CD4-positive, alpha-beta memory T cell (primary cell): Measurements from ENCODE around the gene MKRN2. TPM values are rescaled to one million over a fixed set of nuclear protein-coding genes. Genes with fewer than 3 reads are reported as not detected.

ENCODE experiments used
- CTCF ChIA-PET: fragments of 350-600 bp; sonication (Branson Sonifier 250); formaldehyde crosslinking; loops from one replicate; lab custom pipeline; 2021; ENCODE audit warnings: inconsistent platforms; ENCODE audit not compliant: partially characterized antibody; lab: Charles Lee
- POLR2A ChIA-PET: fragments of 350-600 bp; sonication (Branson Sonifier 250); formaldehyde crosslinking; loops from one replicate; lab custom pipeline; 2021; ENCODE audit not compliant: partially characterized antibody; lab: Charles Lee
- DNase-seq, 5 donors: peaks; one replicate each; pipeline versions ENCODE4 v3.0.0 to v3.0.0-alpha.2; 2020 to 2022; ENCODE audit warnings: mixed read lengths in 1 of 5
- H3K27ac ChIP-seq: one replicate; pipeline ENCODE4 v1.7.0; 2013; ENCODE audit warnings: low read depth, low read length
- H3K27me3 ChIP-seq: 2 replicates; pipeline ENCODE4 v1.7.0; 2013; ENCODE audit warnings: mild to moderate bottlenecking, low read length, moderate library complexity; ENCODE audit not compliant: insufficient read depth
- H3K36me3 ChIP-seq: 2 replicates; pipeline ENCODE4 v1.7.0; 2013; ENCODE audit warnings: mild to moderate bottlenecking, low read length, moderate library complexity; ENCODE audit not compliant: insufficient read depth
- H3K4me1 ChIP-seq: 2 replicates; pipeline ENCODE4 v1.7.0; 2013; ENCODE audit warnings: mild to moderate bottlenecking, low read length, moderate library complexity; ENCODE audit not compliant: insufficient read depth
- H3K4me3 ChIP-seq, 2 donors: one replicate each; pipeline ENCODE4 v1.7.0; 2013; ENCODE audit warnings: low read length in 2 of 2, mild to moderate bottlenecking in 1 of 2
- H3K9me3 ChIP-seq, 2 donors: one replicate each; pipeline ENCODE4 v1.7.0; 2013; ENCODE audit warnings: low read length in 2 of 2, control low read depth in 1 of 2; ENCODE audit not compliant: control insufficient read depth in 1 of 2
- H3K27ac Mint-ChIP-seq, 7 donors: one replicate each; pipeline ENCODE4 v1.8.0; 2020 to 2021; ENCODE audit warnings: mixed read lengths in 7 of 7, mild to moderate bottlenecking in 6 of 7, inconsistent platforms in 3 of 7, moderate library complexity in 3 of 7
- H3K27me3 Mint-ChIP-seq, 2 donors: one replicate each; pipeline ENCODE4 v1.8.0; 2020 to 2021; ENCODE audit warnings: mixed read lengths in 2 of 2
- H3K36me3 Mint-ChIP-seq, 2 donors: one replicate each; pipeline ENCODE4 v1.8.0; 2020 to 2021; ENCODE audit warnings: mixed read lengths in 2 of 2, inconsistent platforms in 1 of 2, mild to moderate bottlenecking in 1 of 2
- H3K4me1 Mint-ChIP-seq, 4 donors: one replicate each; pipeline ENCODE4 v1.8.0; 2020 to 2021; ENCODE audit warnings: mixed read lengths in 4 of 4, mild to moderate bottlenecking in 1 of 4
- H3K4me3 Mint-ChIP-seq, 8 donors: one replicate each; pipeline ENCODE4 v1.8.0; 2020 to 2021; ENCODE audit warnings: mixed read lengths in 8 of 8, mild to moderate bottlenecking in 7 of 8, moderate library complexity in 6 of 8, inconsistent platforms in 3 of 8
- H3K9me3 Mint-ChIP-seq, 8 donors: one replicate each; pipeline ENCODE4 v1.8.0; 2020 to 2021; ENCODE audit warnings: mixed read lengths in 8 of 8, mild to moderate bottlenecking in 5 of 8, inconsistent platforms in 3 of 8, moderate library complexity in 1 of 8
- intact Hi-C: fragments of 100-400 bp; cut with micrococcal nuclease; formaldehyde crosslinking; loops from one replicate; pipeline ENCODE4 v1.15.1; 2023
- polyA plus RNA-seq, 2 donors: library from polyadenylated mRNA; unstranded; fragments of 300-500 nt; fragmentation: Illumina TruSeq; gene quantifications; one replicate each; pipeline ENCODE4 v1.2.3, GENCODE V29; 2021
- total RNA-seq, 2 experiments: library from RNA; stranded (reverse); gene quantifications; one replicate each; pipeline ENCODE4 v1.2.3, GENCODE V29; 2021

The MKRN2 gene
- total and polyA plus RNA-seq, 4 experiments from 2014 or later = 31.7 to 60.3 (median 37.5) TPM

- H3K9me3 Mint-ChIP-seq = no peaks in the 10 kb centered on the region
- H3K4me1 Mint-ChIP-seq = peaks cover 0 to 3% (median under 1%) of the 10 kb centered on the region in 4 donors
- H3K36me3 Mint-ChIP-seq = peaks cover 16 to 26% of the 10 kb centered on the region in 2 donors
- H3K27me3 Mint-ChIP-seq = no peaks in the 10 kb centered on the region
- Histone ChIP-seq H3K36me3 (no peaks in the 10 kb centered on the region), H3K27ac (no peak overlapping the region), H3K27me3 (no peaks in the 10 kb centered on the region), H3K9me3 (no peaks in the 10 kb centered on the region), H3K4me1 (no peaks in the 10 kb centered on the region), H3K4me3 (no peak overlapping the region)
- no peak overlapping the region for H3K4me3 Mint-ChIP-seq
- ChIA-PET CTCF (no interaction called here), POLR2A (no interaction called here)
- intact Hi-C loops = no loop called here
- no peak overlapping the region for H3K27ac Mint-ChIP-seq
- no peak for DNase-seq
These were observed 41.3 kb upstream of the MKRN2 start for GRCh38 chr3:12515631-12516030.

DNA sequence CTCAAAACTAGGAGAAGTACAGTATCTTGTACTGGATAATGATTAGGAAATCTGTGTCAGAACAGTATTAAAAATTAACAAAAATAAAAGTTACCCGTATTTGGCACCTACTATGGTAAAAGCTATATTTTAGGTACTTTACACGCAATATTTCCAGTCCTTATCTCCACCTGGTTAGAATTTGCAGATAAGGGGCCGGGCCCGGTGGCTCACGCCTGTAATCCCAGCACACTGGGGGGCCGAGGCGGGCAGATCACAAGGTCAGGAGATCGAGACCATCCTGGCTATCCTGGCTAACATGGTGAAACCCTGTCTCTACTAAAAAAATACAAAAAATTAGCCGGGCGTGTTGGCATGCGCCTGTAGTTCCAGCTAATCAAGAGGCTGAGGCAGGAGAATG, 40.0 kb upstream of the MKRN2 start:
- no peak overlapping the region for H3K4me3 ChIP-seq
- H3K9me3 Mint-ChIP-seq = no peaks in the 10 kb centered on the region
- H3K27me3 ChIP-seq = no peaks in the 10 kb centered on the region
- ChIA-PET POLR2A (no interaction called here), CTCF (no interaction called here)
- H3K27me3 Mint-ChIP-seq = no peaks in the 10 kb centered on the region
- DNase-seq = no peak
- H3K4me3 Mint-ChIP-seq = no peak overlapping the region
- intact Hi-C loops = no loop called here
- H3K27ac Mint-ChIP-seq = no peak overlapping the region
- H3K36me3 Mint-ChIP-seq = peaks cover 22 to 30% of the 10 kb centered on the region in 2 donors
- peaks cover 0 to 3% (median under 1%) of the 10 kb centered on the region in 4 donors for H3K4me1 Mint-ChIP-seq
- H3K27ac ChIP-seq = no peak overlapping the region
- H3K36me3 ChIP-seq = no peaks in the 10 kb centered on the region
- no peaks in the 10 kb centered on the region for H3K4me1 ChIP-seq
- H3K9me3 ChIP-seq = no peaks in the 10 kb centered on the region

GRCh38 chr3:12518261-12519028, 38.4 kb upstream of the MKRN2 start:
- Mint-ChIP-seq H3K4me3 (no peak overlapping the region), H3K36me3 (peaks cover 26 to 33% of the 10 kb centered on the region in 2 donors), H3K9me3 (no peaks in the 10 kb centered on the region), H3K27ac (peak overlapping the region in 1 of 7 donors; percentile 18), H3K4me1 (peaks cover 0 to 1% (median 0%) of the 10 kb centered on the region in 4 donors), H3K27me3 (no peaks in the 10 kb centered on the region)
- ChIA-PET POLR2A (interaction anchor here (0.7 kb wide), 1 partner anchor 12 kb away, joined by 4 read pairs; no protein-coding TSS in a partner anchor), CTCF (no interaction called here)
- no peak for DNase-seq
- no peaks in the 10 kb centered on the region for H3K9me3 ChIP-seq
- H3K27ac ChIP-seq = no peak overlapping the region
- no peaks in the 10 kb centered on the region for H3K27me3 ChIP-seq
- H3K4me1 ChIP-seq = no peaks in the 10 kb centered on the region
- intact Hi-C loops = no loop called here
- peaks cover 3% of the 10 kb centered on the region for H3K36me3 ChIP-seq
- H3K4me3 ChIP-seq = no peak overlapping the region

- no peak for DNase-seq
- H3K27ac ChIP-seq = no peak overlapping the region
- peaks cover 21 to 28% of the 10 kb centered on the region in 2 donors for H3K36me3 Mint-ChIP-seq
- H3K4me1 ChIP-seq = no peaks in the 10 kb centered on the region
- CTCF ChIA-PET = no interaction called here
- POLR2A ChIA-PET = no interaction called here
- no peak overlapping the region for H3K4me3 ChIP-seq
- H3K9me3 ChIP-seq = no peaks in the 10 kb centered on the region
- no peaks in the 10 kb centered on the region for H3K27me3 Mint-ChIP-seq
- no peaks in the 10 kb centered on the region for H3K4me1 Mint-ChIP-seq
- H3K36me3 ChIP-seq = peaks cover 3% of the 10 kb centered on the region
- no peak overlapping the region for H3K4me3 Mint-ChIP-seq
- intact Hi-C loops = no loop called here
- H3K27ac Mint-ChIP-seq = no peak overlapping the region
- no peaks in the 10 kb centered on the region for H3K27me3 ChIP-seq
- H3K9me3 Mint-ChIP-seq = no peaks in the 10 kb centered on the region
These were observed 35.9 kb upstream of the MKRN2 start for GRCh38 chr3:12521010-12521409.

DNA sequence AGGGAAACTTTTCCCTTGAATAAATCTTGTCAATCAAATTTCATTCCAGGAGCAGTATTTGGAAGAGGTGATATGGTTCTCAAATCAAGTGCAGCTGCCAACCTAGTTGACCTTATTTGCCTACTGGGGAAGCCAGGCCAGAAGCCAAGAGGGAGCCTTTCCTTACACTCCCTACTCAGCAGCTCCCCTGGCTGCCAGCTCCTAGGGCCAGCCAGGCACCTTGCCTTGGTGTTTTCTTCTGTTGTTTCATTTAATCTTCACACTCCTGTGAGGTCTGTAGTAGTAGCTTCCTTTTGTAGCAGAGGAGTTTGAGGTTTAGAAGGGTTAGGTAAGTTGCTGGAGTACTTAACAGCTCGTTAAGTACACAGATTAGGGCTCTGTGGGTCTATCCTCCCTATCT, 34.2 kb upstream of the MKRN2 start:
- Histone ChIP-seq H3K27me3 (no peaks in the 10 kb centered on the region), H3K4me1 (no peaks in the 10 kb centered on the region), H3K27ac (no peak overlapping the region), H3K9me3 (no peaks in the 10 kb centered on the region), H3K4me3 (no peak overlapping the region), H3K36me3 (peaks cover 3% of the 10 kb centered on the region)
- H3K4me1 Mint-ChIP-seq = no peaks in the 10 kb centered on the region
- H3K4me3 Mint-ChIP-seq = no peak overlapping the region
- ChIA-PET CTCF (interaction anchor here (1.4 kb wide), 1 partner anchor 9 kb away, joined by 3 read pairs; no protein-coding TSS in a partner anchor), POLR2A (no interaction called here)
- no peak overlapping the region for H3K27ac Mint-ChIP-seq
- H3K9me3 Mint-ChIP-seq = no peaks in the 10 kb centered on the region
- no peak for DNase-seq
- no peaks in the 10 kb centered on the region for H3K27me3 Mint-ChIP-seq
- peaks cover 31 to 37% of the 10 kb centered on the region in 2 donors for H3K36me3 Mint-ChIP-seq
- intact Hi-C loops = no loop called here

DNA sequence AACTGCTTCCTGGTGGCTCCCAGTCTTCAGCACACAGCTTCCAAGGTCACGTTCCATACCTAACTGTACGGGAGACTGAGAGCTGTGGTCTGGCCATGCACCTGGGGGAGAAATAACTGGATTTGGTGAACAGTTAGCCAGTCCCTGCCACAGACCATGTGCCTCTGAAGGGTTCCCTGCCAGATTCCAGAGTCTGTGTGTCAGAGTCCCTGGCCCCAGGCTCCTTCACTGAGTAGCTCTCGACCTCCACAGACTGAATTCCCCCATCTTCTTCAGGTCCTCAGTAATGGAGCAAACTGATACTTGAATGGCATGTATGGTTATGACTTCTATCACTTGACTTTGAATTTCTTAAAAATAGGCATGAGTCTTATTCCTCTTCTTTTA, 29.1 kb upstream of the MKRN2 start:
- Mint-ChIP-seq H3K4me1 (peaks cover 0 to 1% (median 0%) of the 10 kb centered on the region in 4 donors), H3K36me3 (peaks cover 41 to 54% of the 10 kb centered on the region in 2 donors), H3K9me3 (no peaks in the 10 kb centered on the region), H3K27me3 (no peaks in the 10 kb centered on the region), H3K4me3 (no peak overlapping the region), H3K27ac (no peak overlapping the region)
- Histone ChIP-seq H3K36me3 (peaks cover 13% of the 10 kb centered on the region), H3K27ac (no peak overlapping the region), H3K4me3 (no peak overlapping the region), H3K9me3 (no peaks in the 10 kb centered on the region), H3K4me1 (no peaks in the 10 kb centered on the region), H3K27me3 (no peaks in the 10 kb centered on the region)
- ChIA-PET CTCF (no interaction called here), POLR2A (no interaction called here)
- no peak for DNase-seq
- intact Hi-C loops = no loop called here

DNA sequence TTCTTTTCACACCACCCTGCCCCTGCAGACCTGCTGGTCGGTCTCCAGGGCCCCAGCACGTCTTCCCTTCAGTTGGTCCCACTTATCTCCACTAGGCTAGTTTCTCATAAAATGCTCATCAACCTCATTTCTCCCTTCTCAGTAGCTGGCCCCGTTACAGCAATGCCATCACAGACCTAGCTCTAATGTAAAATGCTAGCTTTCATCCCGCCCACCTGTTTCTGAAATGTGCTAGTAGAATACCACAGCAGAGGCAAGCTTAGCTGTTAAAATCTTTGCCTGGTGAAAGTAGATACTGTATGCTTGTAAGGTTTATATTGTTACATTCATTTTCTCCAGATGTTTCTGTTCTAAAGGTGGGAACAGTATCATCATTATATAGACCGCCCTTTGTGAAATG, 24.7 kb upstream of the MKRN2 start:
- peak overlapping the region in 1 of 7 donors; percentile 22 for H3K27ac Mint-ChIP-seq

More for the DNA sequence above, 24.7 kb upstream of the MKRN2 start:
- intact Hi-C loops = no loop called here
- Histone ChIP-seq H3K4me1 (no peaks in the 10 kb centered on the region), H3K4me3 (no peak overlapping the region), H3K36me3 (peaks cover 12% of the 10 kb centered on the region), H3K9me3 (no peaks in the 10 kb centered on the region), H3K27me3 (no peaks in the 10 kb centered on the region), H3K27ac (no peak overlapping the region)
- no peaks in the 10 kb centered on the region for H3K9me3 Mint-ChIP-seq
- peaks cover 31 to 38% of the 10 kb centered on the region in 2 donors for H3K36me3 Mint-ChIP-seq
- ChIA-PET POLR2A (no interaction called here), CTCF (no interaction called here)
- H3K27me3 Mint-ChIP-seq = no peaks in the 10 kb centered on the region
- peaks cover 0 to 1% (median 0%) of the 10 kb centered on the region in 4 donors for H3K4me1 Mint-ChIP-seq
- no peak overlapping the region for H3K4me3 Mint-ChIP-seq
- no peak for DNase-seq
